ENCODE measurements around the gene DBNL. TPM values are rescaled to one million over a fixed set of nuclear protein-coding genes. Genes with fewer than 3 reads are reported as not detected.

The DBNL gene
- total and polyA plus RNA-seq, 2 donors (not counting 1 experiment from before 2014, with no cell fraction given): 335 to 386 TPM

DNA sequence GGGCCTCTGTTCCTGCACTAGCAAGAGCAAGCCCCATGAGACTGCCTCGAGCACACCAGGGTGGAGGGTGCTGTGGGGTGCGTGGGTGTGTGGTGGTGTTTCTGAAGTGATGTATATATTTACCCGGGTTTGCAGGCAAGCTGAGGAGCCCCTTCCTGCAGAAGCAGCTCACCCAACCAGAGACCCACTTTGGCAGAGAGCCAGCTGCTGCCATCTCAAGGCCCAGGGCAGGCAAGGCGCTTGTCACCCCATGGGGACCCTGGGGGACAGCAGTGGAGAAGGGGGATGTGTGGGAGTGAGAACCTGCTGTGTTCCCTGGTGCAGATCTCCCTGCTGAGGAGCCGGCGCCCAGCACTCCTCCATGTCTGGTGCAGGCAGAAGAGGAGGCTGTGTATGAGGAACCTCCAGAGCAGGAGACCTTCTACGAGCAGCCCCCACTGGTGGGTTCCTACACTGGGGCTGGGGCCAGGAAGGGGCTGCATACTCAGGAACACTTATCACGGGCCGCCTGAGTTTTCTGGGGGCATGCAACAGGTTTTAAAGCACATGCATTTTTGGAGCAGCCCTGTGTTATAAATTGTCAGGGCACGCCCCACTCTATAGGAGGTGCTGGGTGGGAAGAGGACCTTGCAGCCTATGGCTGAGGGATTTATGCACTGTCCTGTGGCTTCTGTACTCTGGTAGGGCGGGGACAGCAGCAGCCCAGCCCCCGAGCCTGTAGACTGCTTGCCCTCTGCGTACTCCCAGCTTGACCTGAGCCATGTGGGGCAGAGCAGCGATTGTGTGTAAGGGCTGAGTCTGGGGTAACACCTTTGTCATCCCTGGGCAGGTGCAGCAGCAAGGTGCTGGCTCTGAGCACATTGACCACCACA lies 15.0 kb downstream of the DBNL start:
- POLR2A ChIA-PET: interaction anchor here (0.9 to 1.8 kb wide), 6 partner anchors 8 to 22 kb away, joined by 4 to 18 read pairs (median 7); partner anchors contain the start of gene DBNL
- H2AFZ ChIP-seq (ENCODE audit: insufficient read depth, low read depth, low read length, poor library complexity, severe bottlenecking): no peak overlapping the region
- peaks cover 0 to 4% (median 0%) of the 10 kb centered on the region in 3 donors for H3K9me3 ChIP-seq (ENCODE audit: control extremely low read depth in 1 of 3, control insufficient read depth in 2 of 3, insufficient read depth in 1 of 3, low read length in 2 of 3)
- peaks cover 75% of the 10 kb centered on the region for H3K4me1 Mint-ChIP-seq
- TF ChIP-seq EZH2 (IDR thresholded peaks at IDR 0.05; ENCODE audit: borderline replicate concordance, insufficient read depth, low read depth, low read length, poor library complexity, severe bottlenecking): no peak
- TF ChIP-seq, protein P1, sequence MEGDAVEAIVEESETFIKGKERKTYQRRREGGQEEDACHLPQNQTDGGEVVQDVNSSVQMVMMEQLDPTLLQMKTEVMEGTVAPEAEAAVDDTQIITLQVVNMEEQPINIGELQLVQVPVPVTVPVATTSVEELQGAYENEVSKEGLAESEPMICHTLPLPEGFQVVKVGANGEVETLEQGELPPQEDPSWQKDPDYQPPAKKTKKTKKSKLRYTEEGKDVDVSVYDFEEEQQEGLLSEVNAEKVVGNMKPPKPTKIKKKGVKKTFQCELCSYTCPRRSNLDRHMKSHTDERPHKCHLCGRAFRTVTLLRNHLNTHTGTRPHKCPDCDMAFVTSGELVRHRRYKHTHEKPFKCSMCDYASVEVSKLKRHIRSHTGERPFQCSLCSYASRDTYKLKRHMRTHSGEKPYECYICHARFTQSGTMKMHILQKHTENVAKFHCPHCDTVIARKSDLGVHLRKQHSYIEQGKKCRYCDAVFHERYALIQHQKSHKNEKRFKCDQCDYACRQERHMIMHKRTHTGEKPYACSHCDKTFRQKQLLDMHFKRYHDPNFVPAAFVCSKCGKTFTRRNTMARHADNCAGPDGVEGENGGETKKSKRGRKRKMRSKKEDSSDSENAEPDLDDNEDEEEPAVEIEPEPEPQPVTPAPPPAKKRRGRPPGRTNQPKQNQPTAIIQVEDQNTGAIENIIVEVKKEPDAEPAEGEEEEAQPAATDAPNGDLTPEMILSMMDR (IDR thresholded peaks at IDR 0.05): no peak
- no peaks in the 10 kb centered on the region for H3K9me3 Mint-ChIP-seq (ENCODE audit: insufficient read depth)
- peak; percentile 83 for DNase-seq
- H3K4me3 ChIP-seq (ENCODE audit: control extremely low read depth in 1 of 5, extremely low read depth in 1 of 5, insufficient read depth in 1 of 5, low read depth in 2 of 5, low read length in 4 of 5): peak overlapping the region in 3 of 5 experiments; percentile 7 to 15 (median 12)
- peak overlapping the region; percentile 31 for H3K9ac ChIP-seq (ENCODE audit: low read length)
- intact Hi-C loops (cut with micrococcal nuclease): loop anchor here (1.0 kb wide), 4 partner anchors 13 to 38 kb away; partner anchors contain the start of gene POLM
- no peaks in the 10 kb centered on the region for H3K27me3 Mint-ChIP-seq
- peaks cover 0 to 81% of the 10 kb centered on the region in 2 experiments for H3K36me3 ChIP-seq (replicated peaks in 1 of 2; ENCODE audit: control extremely low read depth in 1 of 2, control insufficient read depth in 1 of 2, extremely low read depth in 1 of 2, insufficient read depth in 2 of 2, low read length in 1 of 2)
- peak overlapping the region; percentile 64 for H3K4me2 ChIP-seq (replicated peaks; ENCODE audit: low read depth, low read length, poor library complexity, severe bottlenecking)
- peak; percentile 89 for ATAC-seq (ENCODE audit: low read depth)
- 27% methylated on average over 12 of the region's 14 CpGs for WGBS (ENCODE audit: insufficient coverage)
- CTCF ChIA-PET: interaction anchor here (1.0 to 3.0 kb wide), 7 partner anchors 9 to 40 kb away, joined by 3 to 17 read pairs (median 5); partner anchors contain the start of gene DBNL
- no peaks in the 10 kb centered on the region for H3K27me3 ChIP-seq (replicated peaks in 1 of 4; ENCODE audit: control extremely low read depth in 1 of 4, control insufficient read depth in 3 of 4, insufficient read depth in 4 of 4, low read length in 3 of 4)
- peaks cover 73 to 93% of the 10 kb centered on the region in 2 donors for H3K4me1 ChIP-seq (ENCODE audit: control insufficient read depth in 2 of 2, insufficient read depth in 2 of 2, low read length in 2 of 2)
- H3K4me3 Mint-ChIP-seq: peak overlapping the region; percentile 88
- H3K27ac Mint-ChIP-seq: peak overlapping the region; percentile 100
- peaks cover 11% of the 10 kb centered on the region for H4K20me1 ChIP-seq (ENCODE audit: control insufficient read depth, insufficient read depth, low read length, poor library complexity, severe bottlenecking)
- peaks cover 61% of the 10 kb centered on the region for H3K79me2 ChIP-seq (ENCODE audit: control insufficient read depth, insufficient read depth, low read length)
- peak overlapping the region; percentile 93 to 99 for H3K27ac ChIP-seq (ENCODE audit: low read length in 2 of 2)
